ENCODE data around the gene IL10RA.

The IL10RA gene

DNA sequence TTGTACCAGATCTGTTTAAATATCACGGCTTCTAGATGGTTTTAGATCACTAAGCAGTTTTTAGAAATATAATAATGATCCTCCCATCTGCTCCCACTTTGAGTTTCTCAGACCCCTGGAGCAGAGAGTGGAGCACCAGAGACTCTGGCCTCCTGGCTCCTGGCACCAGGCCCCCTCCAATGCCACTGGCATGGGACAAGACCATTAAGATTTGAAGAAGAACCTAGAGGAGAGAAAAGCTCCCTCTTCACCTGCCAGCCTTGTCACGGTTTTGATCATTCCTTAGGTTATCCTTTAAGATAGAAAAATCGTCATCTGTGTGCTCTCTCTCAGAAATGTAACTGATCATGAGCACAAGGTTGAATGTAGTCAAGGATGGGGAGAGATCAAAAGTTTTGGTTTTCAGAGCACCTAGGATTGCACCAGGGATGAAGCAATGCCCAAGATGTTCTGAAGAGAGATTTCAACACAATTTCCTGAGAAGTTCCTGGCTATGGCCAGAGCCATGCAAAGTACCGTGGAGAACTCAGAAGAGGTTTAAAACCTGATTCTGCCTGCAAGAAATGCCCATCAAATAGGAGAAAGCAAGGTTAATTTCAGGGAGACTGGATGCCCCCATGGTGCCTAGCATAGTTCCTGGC is 22.2 kb downstream of the IL10RA start:
- no peak for DNase-seq

GRCh38 chr11:118009864-118010737 is 23.9 kb downstream of the IL10RA start:
- no peak for DNase-seq

GRCh38 chr11:118010738-118011461 is 24.7 kb downstream of the IL10RA start:
- DNase-seq, result peak; percentile 40 to 91

- peak; percentile 39 to 79 for DNase-seq
Observed at GRCh38 chr11:118012083-118012669, 26.0 kb downstream of the IL10RA start.

DNA sequence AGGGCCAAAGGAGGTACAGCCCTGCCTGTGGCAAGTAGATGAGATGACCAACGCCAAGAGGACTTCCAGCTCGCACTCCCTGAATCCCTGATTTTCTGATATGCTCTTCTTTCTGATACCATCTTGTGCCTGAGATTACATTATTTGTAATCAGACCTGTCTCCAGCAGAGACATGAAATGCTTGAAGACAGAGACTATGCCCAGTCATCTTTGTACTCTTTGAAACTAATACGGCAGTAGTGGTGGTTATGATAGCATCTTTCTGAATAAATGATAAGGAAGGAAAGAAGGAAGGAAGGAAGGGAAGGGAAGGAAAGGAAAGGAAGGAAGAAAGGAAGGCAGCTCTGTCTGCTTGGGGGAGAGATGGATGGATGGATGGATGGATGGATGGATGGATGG is 27.8 kb downstream of the IL10RA start:
- no peak for DNase-seq

DNA sequence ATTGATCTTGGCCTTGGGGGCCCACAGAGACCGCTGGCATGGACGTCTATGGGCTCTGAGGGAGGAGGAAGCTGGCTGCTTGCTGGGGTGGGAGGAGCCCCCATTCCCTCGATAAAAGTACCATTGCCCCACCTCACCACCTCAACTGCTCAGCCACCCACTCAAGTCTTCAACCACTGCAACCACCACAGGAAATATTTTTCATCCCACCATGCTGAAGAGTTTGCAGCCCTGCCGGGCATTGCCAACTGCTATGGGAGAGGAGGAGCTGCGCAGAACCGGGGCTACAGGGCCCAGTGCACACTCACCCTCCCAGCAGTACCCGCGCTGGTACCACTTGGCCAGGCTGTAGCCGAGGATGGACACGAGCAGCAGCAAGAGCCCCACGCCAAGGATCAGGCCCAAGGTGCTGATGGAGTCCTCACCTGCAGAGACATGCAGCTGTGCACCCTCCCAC is 29.2 kb downstream of the IL10RA start:
- DNase-seq, result no peak

DNA sequence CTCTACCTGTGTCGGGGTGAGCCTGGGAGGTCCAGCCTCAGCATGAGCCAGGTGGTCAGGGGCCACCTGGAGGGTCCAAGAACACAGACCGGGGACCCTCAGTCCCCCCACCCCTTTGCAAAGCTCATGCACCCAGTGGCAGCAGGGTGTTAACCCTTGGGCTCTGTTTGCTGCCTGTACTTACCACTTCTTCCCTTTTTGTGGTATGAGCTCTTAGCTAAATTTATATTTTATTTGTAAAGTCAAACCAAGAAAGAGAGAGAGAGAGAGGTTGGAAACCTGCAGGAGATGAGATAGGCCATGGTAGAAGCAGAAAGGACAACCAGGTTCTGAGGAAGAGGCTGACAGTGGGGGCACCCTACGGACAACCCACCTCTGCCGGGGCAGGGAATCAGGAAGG is 29.9 kb downstream of the IL10RA start:
- no peak for DNase-seq

DNA sequence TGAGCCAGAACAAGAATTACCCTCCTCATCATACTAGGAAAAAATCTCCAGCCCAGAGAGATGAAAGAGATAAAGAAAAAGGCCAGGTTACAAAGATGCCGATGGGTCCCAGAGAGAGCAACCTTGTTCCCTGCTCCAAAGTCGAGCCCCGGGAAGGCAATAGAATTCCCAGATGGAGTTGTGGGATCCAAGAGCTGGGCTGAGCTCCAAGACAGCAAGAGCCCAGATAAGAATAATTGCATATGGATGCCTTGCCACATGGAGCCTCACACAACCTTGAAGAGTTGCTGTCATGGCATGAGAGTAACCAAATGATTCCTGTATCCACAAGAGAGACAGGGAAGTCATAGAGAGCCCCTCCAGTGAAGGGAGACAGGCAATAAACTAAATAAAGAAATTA is 30.9 kb downstream of the IL10RA start:
- no peak for DNase-seq

DNA sequence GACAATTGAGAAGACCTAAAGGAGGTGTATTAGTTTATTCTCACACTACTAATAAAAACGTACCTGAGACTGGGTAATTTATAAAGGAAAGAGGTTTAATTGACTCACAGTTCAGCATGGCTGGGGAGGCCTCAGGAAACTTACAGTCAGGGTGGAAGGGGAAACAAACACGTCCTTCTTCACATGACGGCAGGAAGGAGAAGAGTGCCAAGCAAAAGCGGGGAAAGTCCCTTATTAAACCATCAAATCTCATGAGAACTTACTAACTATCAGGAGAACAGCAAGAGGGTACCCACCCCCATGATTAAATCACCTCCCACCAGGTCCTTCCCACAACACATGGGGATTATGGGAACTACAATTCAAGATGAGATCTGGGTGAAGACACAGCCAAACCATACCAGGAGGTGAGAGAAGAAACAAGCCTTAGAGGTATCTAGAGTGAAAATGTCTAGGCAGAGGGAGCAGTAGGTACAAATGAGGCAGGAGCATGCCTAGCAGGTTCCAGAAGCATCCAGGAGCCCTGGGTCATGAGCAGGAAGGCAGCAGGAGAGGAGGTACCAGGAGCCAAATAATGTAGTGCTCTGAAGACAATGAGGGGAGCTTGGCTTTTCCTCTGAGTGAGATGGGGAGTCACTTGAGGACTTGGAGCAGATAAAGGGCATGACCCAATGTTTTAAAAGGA is 31.6 kb downstream of the IL10RA start:
- no peak for DNase-seq

GRCh38 chr11:118018401-118018800 is 32.2 kb downstream of the IL10RA start:
- DNase-seq, result no peak

- no peak for DNase-seq
Observed at GRCh38 chr11:118021146-118021545, 35.0 kb downstream of the IL10RA start.

GRCh38 chr11:118027694-118028093 is 41.5 kb downstream of the IL10RA start:
- DNase-seq, result no peak

DNA sequence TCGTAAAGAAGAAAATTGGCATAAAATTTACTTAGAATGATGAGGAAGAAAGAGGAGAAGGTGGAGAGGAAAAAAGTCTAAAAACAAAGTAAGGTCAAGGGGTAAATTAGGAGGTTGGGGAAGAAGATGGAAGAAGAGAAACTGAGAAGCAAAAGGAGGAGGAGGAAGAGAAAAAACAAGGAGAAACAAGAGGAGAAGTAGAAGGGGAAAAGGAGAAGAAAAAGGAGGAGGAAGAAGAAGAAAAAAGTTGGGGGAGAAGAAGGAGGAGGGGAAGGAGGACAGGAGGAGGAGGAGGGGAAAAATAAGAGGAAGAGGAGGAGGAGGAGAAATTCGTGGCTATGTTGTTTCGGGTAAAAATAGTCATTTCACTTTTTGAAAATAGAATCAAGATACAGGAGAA is 42.4 kb downstream of the IL10RA start:
- no peak for DNase-seq

DNA sequence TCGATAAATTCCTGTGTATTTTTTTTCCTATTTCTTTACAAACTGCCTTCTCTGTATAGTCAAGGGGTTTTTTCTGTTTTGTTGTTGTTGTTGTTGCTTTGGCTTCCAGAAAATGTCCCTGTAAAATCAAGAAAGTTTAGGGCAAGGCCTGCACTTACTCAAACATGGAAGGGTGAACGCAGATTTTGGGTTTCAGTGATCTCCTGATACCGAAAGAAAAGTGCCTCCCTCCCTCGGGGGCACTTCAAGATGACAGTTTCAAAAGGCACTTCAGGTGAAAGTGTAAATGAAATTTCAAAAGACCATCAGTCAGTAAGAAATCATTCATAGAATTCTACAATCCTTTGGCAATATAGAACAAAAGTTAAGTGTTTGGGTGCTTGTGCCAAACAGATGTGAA is 47.2 kb downstream of the IL10RA start:
- DNase-seq, result no peak

DNA sequence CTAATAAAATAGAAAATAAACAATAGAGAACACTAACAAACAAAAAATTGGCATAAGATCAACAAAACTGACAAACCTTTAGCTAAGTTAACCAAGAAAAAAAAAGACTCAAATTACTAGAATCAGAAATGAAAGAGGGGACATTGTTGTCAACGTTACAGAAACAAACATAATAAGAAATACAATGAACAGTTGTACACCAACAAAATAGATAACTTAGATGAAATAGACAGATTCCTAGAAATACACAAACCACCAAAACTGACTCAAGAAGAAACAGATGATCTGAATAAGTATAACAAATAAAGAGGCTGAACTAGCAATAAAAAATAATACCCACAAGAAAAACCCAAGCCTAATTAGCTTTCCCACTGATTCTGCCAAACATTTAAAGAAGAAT is 55.9 kb downstream of the IL10RA start:
- peak in 1 of 2 donors; percentile 48 for DNase-seq

GRCh38 chr11:118042796-118043195 is 56.6 kb downstream of the IL10RA start:
- peak in 1 of 2 donors; percentile 14 for DNase-seq

DNA sequence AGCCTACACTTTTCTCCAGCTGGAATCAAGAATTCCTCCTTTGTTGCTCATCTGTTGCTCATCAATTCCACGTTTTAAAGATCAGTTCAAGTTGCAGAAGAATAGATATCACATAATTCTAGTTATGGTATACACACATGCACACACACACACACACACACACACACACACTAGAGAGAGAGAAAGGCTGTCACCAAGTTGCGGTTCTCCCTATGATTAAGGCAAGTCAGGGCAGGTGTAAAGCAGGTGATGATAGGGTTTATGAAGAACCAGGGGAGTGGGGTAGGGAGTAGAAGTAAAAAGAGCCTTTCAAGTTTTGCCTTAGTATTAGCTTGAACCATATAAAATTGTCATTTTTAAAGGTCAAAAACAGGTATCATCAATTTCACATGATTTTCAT is 59.0 kb downstream of the IL10RA start:
- DNase-seq, result peak in 1 of 2 donors; percentile 43

GRCh38 chr11:118046051-118046963 is 60.1 kb downstream of the IL10RA start:
- peak; percentile 34 to 79 for DNase-seq

DNA sequence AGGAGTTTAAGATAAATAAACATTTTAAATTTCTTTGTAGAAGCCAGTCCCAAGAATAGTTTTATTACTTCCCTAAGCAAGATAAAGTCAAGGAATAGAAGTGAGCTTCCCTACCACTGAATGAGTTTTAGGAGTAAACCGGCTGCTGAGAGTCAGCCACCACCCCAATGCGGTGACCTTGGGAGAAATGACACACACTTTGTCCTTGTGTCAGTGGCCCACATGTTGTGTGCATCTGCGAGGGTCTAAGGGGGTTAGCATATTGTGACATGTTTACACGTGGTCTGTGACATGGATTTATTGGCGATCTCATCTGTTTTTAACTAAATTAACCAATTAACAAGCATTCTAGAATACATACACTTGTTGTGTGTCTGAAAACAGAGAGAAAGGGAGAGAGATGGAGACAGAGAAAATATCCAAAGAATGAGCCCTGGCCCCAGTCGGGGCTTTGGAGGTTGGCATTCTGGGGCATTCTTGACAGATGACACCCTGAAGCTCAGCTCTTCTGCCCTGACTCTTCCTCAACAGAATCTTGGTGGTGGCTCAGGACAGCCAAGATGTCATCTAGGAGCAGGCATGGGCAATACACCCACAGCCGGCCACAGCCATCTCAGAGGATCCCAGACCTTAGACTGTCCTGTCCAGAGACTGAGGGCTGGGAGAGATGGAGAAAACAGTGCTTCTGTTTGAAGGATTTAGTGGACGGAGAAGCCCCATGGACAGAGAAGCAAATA is 60.9 kb downstream of the IL10RA start:
- DNase-seq, result peak in 1 of 2 donors; percentile 4

GRCh38 chr11:118047749-118048148 is 61.6 kb downstream of the IL10RA start:
- DNase-seq, result no peak

All from CD4-positive, alpha-beta T cell treated with Interleukin-4 for 1 hour (primary cell).